HCT116 (cell line): ENCODE data around the gene CXXC1. TPM values are rescaled to one million over a fixed set of nuclear protein-coding genes. Genes with fewer than 3 reads are reported as not detected.

Experiments used
- ATAC-seq: fragments of 200-7000 bp; cut with Tn5 transposase; 2 replicates; pipeline ENCODE4 v1.9.1; 2020; ENCODE audit warnings: mild to moderate bottlenecking, moderate library complexity
- Bru-seq: library from RNA; stranded (reverse); fragments of 400-500 nt; gene quantifications from one replicate; lab custom pipeline; 2021; lab: Mats Ljungman, UMichigan
- BruChase-seq, 2 experiments: library from RNA; stranded (reverse); fragments of 400-500 nt; gene quantifications; one replicate each; lab custom pipeline; 2021; lab: Mats Ljungman, UMichigan
- BruUV-seq: library from RNA; stranded (reverse); fragments of 400-500 nt; replicated peaks from 2 replicates; lab custom pipeline; 2021; lab: Mats Ljungman, UMichigan
- CTCF ChIA-PET: fragments of 300-600 bp; sonication (Branson Sonifier 250); formaldehyde crosslinking; loops from one replicate; lab custom pipeline; 2021; ENCODE audit warnings: antibody characterized with exemption; lab: Charles Lee
- POLR2A ChIA-PET: fragments of 300-600, 350-600 bp; sonication (Branson Sonifier 250); formaldehyde crosslinking; loops from one replicate; lab custom pipeline; 2021; ENCODE audit warnings: antibody characterized with exemption; lab: Charles Lee
- RAD21 ChIA-PET, 2 experiments: fragments of 300-600 bp; sonication (Branson Sonifier 250); formaldehyde crosslinking; loops; one replicate each; lab custom pipeline; 2023; ENCODE audit warnings: low total read pairs in 2 of 2; ENCODE audit not compliant: uncharacterized antibody in 2 of 2, unreplicated experiment in 2 of 2, low non-redundant PET in 1 of 2; lab: Charles Lee
- DNase-seq: peaks from one replicate; pipeline ENCODE4 v3.0.0-alpha.2; 2010; ENCODE audit warnings: low read depth, low spot score
- H2AFZ ChIP-seq: fragments of 200-600 bp; shearing (Covaris generic), sonication (generic); 2 replicates; pipeline ENCODE4 v1.6.1; 2017; ENCODE audit warnings: low read depth, mixed run types, mixed read lengths, antibody characterized with exemption, low read length; ENCODE audit not compliant: poor library complexity, severe bottlenecking
- H3K27ac ChIP-seq: 2 replicates; pipeline ENCODE4 v1.5.1; 2012; ENCODE audit warnings: low read depth, low read length
- H3K27me3 ChIP-seq: fragments of 200-600 bp; sonication (generic); 2 replicates; pipeline ENCODE4 v1.6.1; 2016; ENCODE audit warnings: mixed run types, low read length, mixed read lengths; ENCODE audit not compliant: insufficient read depth
- H3K36me3 ChIP-seq, 2 experiments: fragments of 200-500 bp in 1 of 2; fragments of 200-600 bp in 1 of 2; sonication (Bioruptor generic) in 1 of 2; sonication (generic) in 1 of 2; 2 replicates each; pipeline versions ENCODE4 v1.5.1 to v1.6.1; 2014 to 2016; ENCODE audit warnings: low read length in 2 of 2, inconsistent platforms in 1 of 2, mixed read lengths in 1 of 2, mixed run types in 1 of 2; ENCODE audit not compliant: insufficient read depth in 2 of 2, control insufficient read depth in 1 of 2
- H3K4me1 ChIP-seq, 2 experiments: fragments of 200-600 bp in 1 of 2; sonication (generic) in 1 of 2; 2 replicates each; pipeline versions ENCODE4 v1.5.1 to v1.6.1; 2012 to 2017; ENCODE audit warnings: low read length in 2 of 2, inconsistent platforms in 1 of 2, mild to moderate bottlenecking in 1 of 2, mixed read lengths in 1 of 2, mixed run types in 1 of 2, moderate library complexity in 1 of 2; ENCODE audit not compliant: insufficient read depth in 2 of 2, control insufficient read depth in 1 of 2
- H3K4me2 ChIP-seq: fragments of 200-600 bp; sonication (generic); 2 replicates; pipeline ENCODE4 v1.6.1; 2017; ENCODE audit warnings: mixed run types, low read length, mixed read lengths
- H3K4me3 ChIP-seq, 2 experiments: fragments of 200-600 bp in 1 of 2; sonication (generic) in 1 of 2; replicated peaks in 1 of 2; 2 replicates each; pipeline ENCODE4 v1.5.1; 2011 to 2016; ENCODE audit warnings: low read length in 2 of 2, control low read depth in 1 of 2, low read depth in 1 of 2, mild to moderate bottlenecking in 1 of 2, mixed read lengths in 1 of 2, mixed run types in 1 of 2
- H3K79me2 ChIP-seq: fragments of 200-600 bp; sonication (generic); 2 replicates; pipeline ENCODE4 v1.6.1; 2017; ENCODE audit warnings: mild to moderate bottlenecking, mixed run types, low read length, moderate library complexity, mixed read lengths; ENCODE audit not compliant: insufficient read depth
- H3K9ac ChIP-seq: fragments of 200-600 bp; sonication (generic); 2 replicates; pipeline ENCODE4 v1.6.1; 2016; ENCODE audit warnings: low read length, mixed read lengths
- H3K9me2 ChIP-seq: fragments of 200-600 bp; sonication (generic), shearing (Covaris generic); 2 replicates; pipeline ENCODE4 v1.6.1; 2017; ENCODE audit warnings: mixed run types, mild to moderate bottlenecking, moderate library complexity; ENCODE audit not compliant: insufficient read depth
- H3K9me3 ChIP-seq, 2 experiments: fragments of 200-500 bp in 1 of 2; fragments of 200-600 bp in 1 of 2; sonication (Bioruptor generic) in 1 of 2; sonication (generic) in 1 of 2; 2 replicates each; pipeline ENCODE4 v1.6.1; 2014 to 2017; ENCODE audit warnings: low read length in 2 of 2, mixed read lengths in 2 of 2, inconsistent platforms in 1 of 2, low read depth in 1 of 2, mild to moderate bottlenecking in 1 of 2, mixed run types in 1 of 2, moderate library complexity in 1 of 2; ENCODE audit not compliant: control insufficient read depth in 1 of 2, insufficient read depth in 1 of 2
- H4K20me1 ChIP-seq: fragments of 200-600 bp; sonication (generic), shearing (Covaris generic); 2 replicates; pipeline ENCODE4 v1.6.1; 2017; ENCODE audit warnings: mixed run types, mild to moderate bottlenecking, moderate library complexity; ENCODE audit not compliant: insufficient read depth
- ATF3 ChIP-seq: IDR thresholded peaks from 2 replicates; pipeline ENCODE4 v1.6.1; 2012
- CTCF ChIP-seq, 3 experiments: fragments of 200-600 bp in 1 of 3; sonication (generic) in 1 of 3; IDR thresholded peaks in 2 of 3; conservative IDR thresholded peaks in 1 of 3; 2 replicates each; pipeline ENCODE4 v1.5.1; 2012 to 2017; ENCODE audit warnings: low read depth in 2 of 3, low read length in 2 of 3, antibody characterized with exemption in 1 of 3, borderline replicate concordance in 1 of 3, control low read depth in 1 of 3, mild to moderate bottlenecking in 1 of 3, mixed read lengths in 1 of 3, mixed run types in 1 of 3, moderate library complexity in 1 of 3; ENCODE audit not compliant: insufficient read depth in 1 of 3
- POLR2AphosphoS5 ChIP-seq: IDR thresholded peaks from 2 replicates; pipeline ENCODE4 v1.6.1; 2011; ENCODE audit warnings: mild to moderate bottlenecking, low read depth, low read length, moderate library complexity
- RAD21 ChIP-seq: IDR thresholded peaks from 2 replicates; pipeline ENCODE4 v1.6.1; 2012; ENCODE audit warnings: low read depth, mild to moderate bottlenecking
- TCF7L2 ChIP-seq: IDR thresholded peaks from 2 replicates; pipeline ENCODE4 v1.7.0; 2011; ENCODE audit warnings: borderline replicate concordance, inconsistent platforms; ENCODE audit not compliant: insufficient read depth, insufficient read length; ENCODE audit errors: extremely low read depth
- YY1 ChIP-seq: IDR thresholded peaks from 2 replicates; pipeline ENCODE4 v1.6.1; 2011; ENCODE audit warnings: low read length, low read depth, moderate library complexity, mild to moderate bottlenecking; ENCODE audit not compliant: insufficient replicate concordance; ENCODE audit errors: extremely low read depth
- intact Hi-C: fragments of 100-400 bp; cut with micrococcal nuclease; formaldehyde crosslinking; loops from 2 replicates; pipeline ENCODE4 v1.10.0; 2022
- long read RNA-seq: library from polyadenylated mRNA; unstranded; transcript quantifications from one replicate; pipeline ENCODE4 v2.0.0, GENCODE V29; 2021; ENCODE audit not compliant: unreplicated experiment
- polyA plus RNA-seq: library from polyadenylated mRNA; unstranded; fragments of >200 nt; gene quantifications from 2 replicates; pipeline ENCODE4 v1.2.1, GENCODE V29; 2012; ENCODE audit warnings: missing spikeins
- total RNA-seq: library from RNA; stranded (reverse); gene quantifications from one replicate; pipeline ENCODE4 v1.2.1, GENCODE V29; 2021; ENCODE audit not compliant: unreplicated experiment

The CXXC1 gene
- total RNA-seq (101 TPM), Bru-seq, nascent RNA (percentile 60 among the genes with signal in this experiment), BruChase-seq, experiment 1, labeled RNA remaining after a 6-hour chase (percentile 91 among the genes with signal in this experiment), BruChase-seq, experiment 2, labeled RNA remaining after a 2-hour chase (percentile 83 among the genes with signal in this experiment)
- polyA plus RNA-seq = 97.1 and 126 TPM in 2 replicates
- long read RNA-seq, transcript CXXC1-201 (15 exons, 2,936 nt) = major isoform, 72 of 153 reads
- long read RNA-seq, transcript CXXC1-202 (15 exons, 2,280 nt) = minor isoform, 5 of 153 reads
- long read RNA-seq, partial matches to known transcripts = 10 of 153 reads
- long read RNA-seq, other reads (novel, unspliced or antisense) = 63 of 153 reads

- no peaks in the 10 kb centered on the region for H3K9me3 ChIP-seq
- ChIA-PET RAD21 (no interaction called here), CTCF (no interaction called here), POLR2A (no interaction called here)
- peak; percentile 100 for TF ChIP-seq YY1
- peak; percentile 90 for TF ChIP-seq POLR2AphosphoS5
- peak; percentile 91 for TF ChIP-seq TCF7L2
- no peak for TF ChIP-seq RAD21
- no peak for TF ChIP-seq ATF3
- TF ChIP-seq CTCF (IDR thresholded peaks at IDR 0.05 in 2 of 3, conservative IDR thresholded peaks at IDR 0.05 in 1 of 3; ENCODE audit: borderline replicate concordance in 1 of 3, insufficient read depth in 1 of 3, low read depth in 2 of 3, low read length in 2 of 3) = peak in 1 of 3 experiments; percentile 43; a peak in 1 of 6 replicates
- BruUV-seq = no TSS peak
- peak within 1 kb of the TSS; percentile 83 to 97 for H3K4me3 ChIP-seq
- H4K20me1 ChIP-seq = no peaks in the 10 kb centered on the region
- H3K27me3 ChIP-seq = no peaks in the 10 kb centered on the region
- H3K27ac ChIP-seq = peak within 1 kb of the TSS; percentile 48
- ATAC-seq = peak; percentile 88
- peaks cover 5 to 25% of the 10 kb centered on the region in 2 experiments; a peak in 3 of 4 replicates for H3K4me1 ChIP-seq
- intact Hi-C loops = loop anchor here (2.0 to 10.0 kb wide), 4 partner anchors 47 to 793 kb away; partner anchors contain the start of gene RPL17
- peak; percentile 99 for DNase-seq
- peaks cover 4 to 25% of the 10 kb centered on the region in 2 experiments; a peak in 3 of 4 replicates for H3K36me3 ChIP-seq
- H2AFZ ChIP-seq = peak within 1 kb of the TSS; percentile 95
- peak within 1 kb of the TSS; percentile 89 for H3K4me2 ChIP-seq
- H3K9me2 ChIP-seq = no peaks in the 10 kb centered on the region
- H3K9ac ChIP-seq = peak within 1 kb of the TSS; percentile 89
- peaks cover 22% of the 10 kb centered on the region for H3K79me2 ChIP-seq
Measured at GRCh38 chr18:50287441-50288347, at the start of gene CXXC1. Gene CXXC1 (minus strand): TSS chr18:50287692. CDS start chr18:50287589, 103 bp downstream.
